ENCODE measurements around the gene PIGQ.

PIGQ gene

GRCh38 chr16:534135-534534 is 35.6 kb upstream of the PIGQ start:
- DNase-seq (ENCODE audit: low read depth in 2 of 2), result no peak

- no peak for DNase-seq (ENCODE audit: low read depth in 2 of 2)
Measured at GRCh38 chr16:534856-535445, 34.8 kb upstream of the PIGQ start.

GRCh38 chr16:535446-536405 is 34.0 kb upstream of the PIGQ start:
- no peak for DNase-seq (ENCODE audit: low read depth in 2 of 2)

GRCh38 chr16:536746-537145 is 33.0 kb upstream of the PIGQ start:
- DNase-seq (ENCODE audit: low read depth in 2 of 2), result no peak

- no peak for DNase-seq (ENCODE audit: low read depth in 2 of 2)
Measured at GRCh38 chr16:537415-538335, 32.1 kb upstream of the PIGQ start.

GRCh38 chr16:539901-540530 is 29.8 kb upstream of the PIGQ start:
- DNase-seq (ENCODE audit: low read depth in 2 of 2), result no peak

- no peak for DNase-seq (ENCODE audit: low read depth in 2 of 2)
Measured at GRCh38 chr16:540645-541340, 29.0 kb upstream of the PIGQ start.

- DNase-seq (ENCODE audit: low read depth in 2 of 2), result no peak
Measured at GRCh38 chr16:543301-544164, 26.2 kb upstream of the PIGQ start.

- DNase-seq (ENCODE audit: low read depth in 2 of 2), result no peak
Measured at GRCh38 chr16:544517-544916, 25.3 kb upstream of the PIGQ start.

- peak in 1 of 2 experiments; percentile 42 for DNase-seq (ENCODE audit: low read depth in 2 of 2)
Measured at GRCh38 chr16:546909-547770, 22.6 kb upstream of the PIGQ start.

- no peak for DNase-seq (ENCODE audit: low read depth in 2 of 2)
Measured at GRCh38 chr16:548586-548985, 21.2 kb upstream of the PIGQ start.

GRCh38 chr16:549544-550263 is 20.1 kb upstream of the PIGQ start:
- DNase-seq (ENCODE audit: low read depth in 2 of 2), result no peak

GRCh38 chr16:551210-551609 is 18.6 kb upstream of the PIGQ start:
- DNase-seq (ENCODE audit: low read depth in 2 of 2), result no peak

- DNase-seq (ENCODE audit: low read depth in 2 of 2), result no peak
Measured at GRCh38 chr16:552171-552570, 17.6 kb upstream of the PIGQ start.

GRCh38 chr16:553601-554296 is 16.0 kb upstream of the PIGQ start:
- no peak for DNase-seq (ENCODE audit: low read depth in 2 of 2)

GRCh38 chr16:554297-554621 is 15.5 kb upstream of the PIGQ start:
- no peak for DNase-seq (ENCODE audit: low read depth in 2 of 2)

- DNase-seq (ENCODE audit: low read depth in 2 of 2), result no peak
Measured at GRCh38 chr16:554640-555365, 15.0 kb upstream of the PIGQ start.

All from stimulated activated CD4-positive, alpha-beta T cell treated with anti-CD3 and anti-CD28 coated beads, Interleukin-12 subunit alpha, Interleukin-12 subunit beta, amount 100 ng/mL, for 24 hours (primary cell).